NT2/D1 (cell line): ENCODE measurements around the gene ERICH4.

Source experiments
- SUZ12 ChIP-seq: IDR thresholded peaks from 2 replicates; pipeline ENCODE4 v1.6.1; 2011; ENCODE audit not compliant: insufficient read length, insufficient read depth; ENCODE audit errors: extremely low read depth
- YY1 ChIP-seq: IDR thresholded peaks from 2 replicates; pipeline ENCODE4 v1.6.1; 2011; ENCODE audit not compliant: insufficient read length, insufficient read depth
- ZNF274 ChIP-seq: IDR thresholded peaks from 2 replicates; pipeline ENCODE4 v1.6.1; 2011; ENCODE audit warnings: mild to moderate bottlenecking, low read depth, low read length

GRCh38 chr19:41426952-41427646 is 15.9 kb upstream of the ERICH4 start, which contains the start of gene B3GNT8:
- TF ChIP-seq SUZ12 = no peak
- no peak for TF ChIP-seq ZNF274
- TF ChIP-seq YY1 = no peak
